HG02759 (cell line): ENCODE data around the gene FCMR.

Experiments
- ATAC-seq: cut with Tn5 transposase; IDR thresholded peaks from one replicate; pipeline ENCODE4 v1.9.1; 2021; ENCODE audit warnings: mild to moderate bottlenecking, moderate library complexity; ENCODE audit not compliant: unreplicated experiment

Gene FCMR

GRCh38 chr1:206903687-206904086, 18.1 kb downstream of the FCMR start:
- no peak for ATAC-seq

DNA sequence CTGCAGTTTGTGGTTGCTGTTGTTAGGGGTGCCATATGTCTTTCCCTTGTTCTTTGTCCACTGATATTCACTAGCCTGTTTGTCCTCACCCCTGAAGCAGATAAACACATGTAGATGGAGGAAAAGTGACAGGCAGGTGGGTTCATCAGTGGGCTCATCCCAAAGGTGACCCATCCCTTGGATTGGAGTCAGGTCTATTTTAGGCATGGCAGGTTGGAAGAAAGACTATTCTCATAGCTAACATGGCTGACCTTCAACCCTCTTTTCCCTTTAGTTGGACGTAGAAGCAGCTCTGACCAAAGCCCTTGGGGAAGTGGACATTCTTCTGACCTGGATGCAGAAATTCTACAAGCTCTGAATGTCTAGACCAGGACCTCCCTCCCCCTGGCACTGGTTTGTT, 19.0 kb downstream of the FCMR start:
- ATAC-seq: no peak

DNA sequence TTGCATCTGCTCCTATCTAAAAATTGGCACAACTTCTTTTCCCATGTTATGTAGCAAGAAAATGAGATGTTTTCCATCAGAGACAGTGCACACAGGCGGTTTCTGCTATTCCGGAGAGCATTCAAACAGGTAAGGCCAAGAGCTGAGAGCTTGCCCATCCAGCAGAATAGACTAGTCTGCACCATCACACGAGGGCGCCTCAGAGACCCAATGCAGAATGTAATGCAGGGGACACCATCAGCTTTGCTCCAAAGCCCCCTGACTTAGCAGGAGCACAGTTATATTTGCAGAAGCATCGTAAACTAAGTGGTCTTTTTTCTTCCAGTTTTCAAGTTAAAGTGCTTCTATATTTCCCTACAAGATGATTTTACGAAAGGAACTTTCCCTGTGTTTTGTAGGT, 19.8 kb downstream of the FCMR start:
- no peak for ATAC-seq

DNA sequence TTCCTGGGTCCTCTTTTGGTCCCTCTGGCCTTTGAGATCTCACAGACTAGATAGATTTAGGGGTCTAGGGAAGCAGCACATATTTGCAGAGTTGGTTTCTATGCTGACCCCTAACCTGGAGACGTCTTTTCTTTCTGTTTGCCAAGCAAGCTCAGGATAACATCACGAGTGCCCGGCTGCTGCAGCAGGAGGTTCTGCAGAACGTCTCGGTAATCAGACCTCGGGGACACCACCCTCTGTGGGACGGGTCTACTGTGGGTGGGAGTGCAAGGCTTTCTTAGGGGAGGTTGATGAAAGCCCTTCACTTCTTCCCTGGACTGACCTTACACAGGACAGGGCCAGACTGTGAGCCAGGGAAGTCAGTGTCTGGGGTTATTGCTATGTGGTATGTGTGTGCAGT, 21.6 kb downstream of the FCMR start:
- ATAC-seq: no peak

DNA sequence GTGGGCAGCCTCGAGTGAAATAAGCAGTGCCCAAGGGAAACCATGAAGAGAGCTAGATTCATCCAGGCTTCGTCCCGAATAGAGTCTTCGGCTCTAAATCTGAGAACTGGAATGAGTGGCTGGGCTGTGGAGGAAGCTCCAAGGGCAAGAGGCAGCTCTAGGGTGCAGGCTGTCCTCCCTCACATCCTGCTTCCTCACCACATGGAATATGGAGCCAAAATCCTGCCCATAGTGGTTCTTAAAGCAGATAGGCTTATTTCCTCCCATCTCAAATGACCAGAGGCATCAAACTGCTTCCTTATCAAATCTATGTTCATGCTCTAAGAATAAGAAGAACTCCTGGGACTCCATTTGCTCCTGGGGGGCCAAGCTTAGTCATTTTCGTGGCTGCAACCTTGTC, 22.0 kb downstream of the FCMR start:
- ATAC-seq: no peak

DNA sequence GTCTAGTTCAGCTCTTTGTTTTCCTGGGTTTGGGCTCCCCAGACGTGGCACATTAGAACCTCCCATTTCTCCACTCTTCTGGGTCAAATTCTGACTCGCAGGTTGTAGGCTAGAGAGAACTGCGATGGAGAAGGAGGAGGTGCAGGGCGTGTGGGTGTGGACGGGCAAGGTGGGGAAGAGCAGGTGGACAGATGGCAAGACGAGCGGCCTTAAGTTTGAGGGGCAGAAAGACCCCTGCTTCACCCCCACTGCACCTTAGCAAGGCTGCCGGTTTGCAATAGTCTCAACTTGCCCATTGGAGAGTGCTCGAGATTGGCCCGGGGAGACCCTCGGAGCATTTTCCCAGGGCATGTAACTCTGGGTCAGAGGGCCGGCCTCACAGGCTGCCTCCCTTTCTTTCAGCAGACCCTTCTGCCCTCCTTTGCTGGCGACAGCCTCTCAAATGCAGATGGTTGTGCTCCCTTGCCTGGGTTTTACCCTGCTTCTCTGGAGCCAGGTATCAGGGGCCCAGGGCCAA, 22.8 kb downstream of the FCMR start:
- no peak for ATAC-seq

GRCh38 chr1:206898089-206898914, 23.4 kb downstream of the FCMR start:
- no peak for ATAC-seq

GRCh38 chr1:206897175-206897574, 24.6 kb downstream of the FCMR start, which contains the start of gene IL24:
Gene IL24 (plus strand): TSS chr1:206897443. CDS start chr1:206897833, 390 bp downstream.
- no peak for ATAC-seq

- ATAC-seq: no peak
Observed at GRCh38 chr1:206896261-206896660, 25.5 kb downstream of the FCMR start.

GRCh38 chr1:206895837-206896242, 25.9 kb downstream of the FCMR start:
- ATAC-seq: no peak

GRCh38 chr1:206895325-206895724, 26.4 kb downstream of the FCMR start:
- no peak for ATAC-seq

- no peak for ATAC-seq
Observed at GRCh38 chr1:206893380-206893779, 28.4 kb downstream of the FCMR start.

GRCh38 chr1:206892351-206892984, 29.3 kb downstream of the FCMR start:
- ATAC-seq: no peak

GRCh38 chr1:206891412-206891811, 30.3 kb downstream of the FCMR start:
- ATAC-seq: no peak

DNA sequence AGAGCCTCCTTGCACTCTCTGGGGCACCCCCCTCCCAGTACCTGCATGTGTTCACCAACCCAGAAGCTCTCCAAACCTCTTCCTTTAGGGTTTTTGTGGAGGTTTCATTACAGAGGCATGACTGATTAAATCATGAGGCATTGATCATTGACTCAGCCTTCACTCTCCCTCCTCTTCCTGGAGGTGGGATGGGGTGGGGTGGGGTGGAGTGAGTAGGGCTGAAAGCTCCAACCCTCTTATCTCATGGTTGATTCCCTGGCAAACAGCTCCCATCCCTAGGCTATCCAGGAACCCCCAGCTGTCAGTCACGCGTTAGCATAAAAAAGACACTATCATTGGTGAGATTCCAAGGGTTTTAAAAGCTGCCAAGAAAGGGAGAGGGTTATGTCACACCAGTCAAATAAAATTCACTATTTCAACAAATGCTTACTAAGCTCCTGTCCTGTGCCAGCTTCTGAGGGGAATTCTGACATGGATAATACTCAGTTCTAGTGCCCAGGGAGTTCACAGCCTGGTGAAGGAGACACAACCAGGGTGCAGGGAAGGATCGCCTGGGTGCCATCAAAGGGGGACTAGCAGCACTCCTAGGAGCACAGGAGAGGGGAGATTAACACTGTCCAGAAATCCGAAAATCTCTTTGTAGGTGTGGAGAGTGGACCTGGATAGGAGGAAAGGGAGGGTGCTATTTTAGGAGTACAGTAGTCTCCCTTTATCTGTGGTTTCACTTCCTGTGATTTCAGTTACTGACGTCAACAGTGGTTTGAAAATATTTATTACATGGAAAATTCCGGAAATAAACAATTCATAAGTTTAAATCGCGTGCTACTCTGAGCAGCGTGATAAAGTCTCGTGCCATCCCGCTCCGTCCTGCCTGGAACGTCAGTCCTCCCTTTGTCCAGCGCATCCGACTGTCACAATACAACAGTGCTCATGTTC, 31.3 kb downstream of the FCMR start:
- ATAC-seq: no peak

GRCh38 chr1:206887701-206888100, 34.0 kb downstream of the FCMR start:
- ATAC-seq: no peak

GRCh38 chr1:206886831-206887230, 34.9 kb downstream of the FCMR start:
- ATAC-seq: no peak

GRCh38 chr1:206885341-206886060, 36.2 kb downstream of the FCMR start:
- no peak for ATAC-seq

GRCh38 chr1:206883876-206884275, 37.9 kb downstream of the FCMR start:
- no peak for ATAC-seq

DNA sequence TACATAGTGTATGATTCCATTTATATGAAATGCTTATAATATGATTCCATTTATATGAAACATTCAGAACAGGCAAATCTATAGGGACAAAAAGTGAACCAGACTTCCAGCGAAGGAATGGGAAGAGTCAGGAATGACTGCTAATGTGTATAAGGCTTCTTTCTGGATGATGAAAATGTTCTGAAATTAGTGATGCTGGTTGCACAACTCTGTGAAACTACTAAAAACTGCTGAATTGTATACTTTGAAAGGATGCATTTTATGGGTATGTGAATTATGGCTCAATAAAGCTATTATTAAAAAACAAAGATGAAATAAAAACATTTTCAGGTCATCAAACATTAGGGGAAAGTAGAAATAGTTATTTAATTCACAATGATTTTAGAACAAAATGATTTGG, 38.6 kb downstream of the FCMR start:
- ATAC-seq: no peak
